Naive thymus-derived CD8-positive, alpha-beta T cell (primary cell): Measurements from ENCODE around the gene CIAO3. TPM values are rescaled to one million over a fixed set of nuclear protein-coding genes. Genes with fewer than 3 reads are reported as not detected.
A peak's percentile ranks its signal among the peaks of the same experiment; 100 is the strongest.
"Not testable (repeated sequence)": the region's sequence is repeated elsewhere in the genome, so short reads cannot be mapped to it uniquely, and the experiment has no call there.

Experiments
- ATAC-seq, 2 donors: fragments of 150-1000 bp; cut with Tn5 transposase in 1 of 2; sonication (Bioruptor Pico), chemical (Tn5 transposase) in 1 of 2; 1 replicate in 1 of 2; 2 replicates in 1 of 2; pipeline ENCODE4 v1.10.0; 2021; ENCODE audit warnings: mild to moderate bottlenecking in 2 of 2, moderate library complexity in 2 of 2
- POLR2A ChIA-PET: fragments of 350-600 bp; sonication (Branson Sonifier 250); formaldehyde crosslinking; loops from one replicate; lab custom pipeline; 2021; ENCODE audit warnings: antibody characterized with exemption; lab: Charles Lee
- DNase-seq, 10 donors: peaks; one replicate each; pipeline versions ENCODE4 v3.0.0 to v3.0.0-alpha.2; 2020 to 2022
- H3K27ac Mint-ChIP-seq, 10 donors: one replicate each; pipeline ENCODE4 v1.8.0; 2020 to 2022; ENCODE audit warnings: mild to moderate bottlenecking in 10 of 10, mixed read lengths in 10 of 10, moderate library complexity in 4 of 10, inconsistent platforms in 1 of 10
- H3K27me3 Mint-ChIP-seq, 5 donors: one replicate each; pipeline ENCODE4 v1.8.0; 2021 to 2022; ENCODE audit warnings: mixed read lengths in 5 of 5
- H3K36me3 Mint-ChIP-seq, 3 donors: one replicate each; pipeline ENCODE4 v1.8.0; 2020 to 2022; ENCODE audit warnings: mixed read lengths in 3 of 3, mild to moderate bottlenecking in 2 of 3, inconsistent platforms in 1 of 3
- H3K4me1 Mint-ChIP-seq, 4 donors: one replicate each; pipeline ENCODE4 v1.8.0; 2021 to 2022; ENCODE audit warnings: mixed read lengths in 4 of 4
- H3K4me3 Mint-ChIP-seq, 10 donors: one replicate each; pipeline ENCODE4 v1.8.0; 2020 to 2022; ENCODE audit warnings: mild to moderate bottlenecking in 10 of 10, mixed read lengths in 10 of 10, moderate library complexity in 6 of 10, inconsistent platforms in 1 of 10
- H3K9me3 Mint-ChIP-seq, 9 donors: one replicate each; pipeline ENCODE4 v1.8.0; 2020 to 2022; ENCODE audit warnings: mixed read lengths in 9 of 9, mild to moderate bottlenecking in 3 of 9, inconsistent platforms in 1 of 9, moderate library complexity in 1 of 9
- polyA plus RNA-seq, 3 donors: library from polyadenylated mRNA; unstranded; fragments of 300-500 nt; fragmentation: Illumina TruSeq; gene quantifications; one replicate each; pipeline ENCODE4 v1.2.3, GENCODE V29; 2021
- total RNA-seq, 8 experiments: library from RNA in 2 of 8; stranded (reverse) in 2 of 8; gene quantifications; one replicate each; pipeline ENCODE4 v1.2.3 and lab custom pipeline; 2021 to 2026

The CIAO3 gene
- total and polyA plus RNA-seq, 5 experiments from 2014 or later, result 13.7 to 56.4 (median 25.7) TPM

GRCh38 chr16:750485-750884 is 9.7 kb upstream of the CIAO3 start:
- Mint-ChIP-seq H3K9me3 (no peaks in the 10 kb centered on the region), H3K4me1 (peaks cover 0 to 6% (median 3%) of the 10 kb centered on the region in 4 donors), H3K36me3 (no peaks in the 10 kb centered on the region), H3K27ac (no peak overlapping the region), H3K27me3 (no peaks in the 10 kb centered on the region), H3K4me3 (no peak overlapping the region)
- ATAC-seq, result no peak
- DNase-seq, result no peak
- POLR2A ChIA-PET, result interaction anchor here (0.5 kb wide), 1 partner anchor 238 kb away, joined by 3 read pairs; no protein-coding TSS in a partner anchor

- POLR2A ChIA-PET, result no interaction called here
These were observed 8.2 kb upstream of the CIAO3 start for GRCh38 chr16:749010-749409.

GRCh38 chr16:747978-748746 is 7.4 kb upstream of the CIAO3 start:
- POLR2A ChIA-PET, result no interaction called here
- no peak overlapping the region for H3K27ac Mint-ChIP-seq

More at GRCh38 chr16:749010-749409, 8.2 kb upstream of the CIAO3 start:
- no peak overlapping the region for H3K27ac Mint-ChIP-seq
- H3K27me3 Mint-ChIP-seq, result no peaks in the 10 kb centered on the region
- H3K36me3 Mint-ChIP-seq, result no peaks in the 10 kb centered on the region
- ATAC-seq, result no peak
- no peak overlapping the region for H3K4me3 Mint-ChIP-seq
- peaks cover 0 to 2% (median 0%) of the 10 kb centered on the region in 4 donors for H3K4me1 Mint-ChIP-seq
- no peak for DNase-seq
- no peaks in the 10 kb centered on the region for H3K9me3 Mint-ChIP-seq

GRCh38 chr16:746637-747036 is 5.8 kb upstream of the CIAO3 start:
- ATAC-seq (no peak), DNase-seq (no peak)
- Mint-ChIP-seq H3K27me3 (no peaks in the 10 kb centered on the region), H3K4me3 (no peak overlapping the region), H3K9me3 (no peaks in the 10 kb centered on the region), H3K27ac (no peak overlapping the region), H3K4me1 (peaks cover 0 to 2% (median 0%) of the 10 kb centered on the region in 4 donors), H3K36me3 (no peaks in the 10 kb centered on the region)
- POLR2A ChIA-PET, result no interaction called here

More at GRCh38 chr16:747978-748746, 7.4 kb upstream of the CIAO3 start:
- no peak for ATAC-seq
- Mint-ChIP-seq H3K9me3 (no peaks in the 10 kb centered on the region), H3K4me3 (no peak overlapping the region), H3K4me1 (peaks cover 0 to 2% (median 0%) of the 10 kb centered on the region in 4 donors), H3K27me3 (no peaks in the 10 kb centered on the region), H3K36me3 (no peaks in the 10 kb centered on the region)
- DNase-seq, result no peak

GRCh38 chr16:745739-746138 is 4.9 kb upstream of the CIAO3 start:
- Mint-ChIP-seq H3K27me3 (no peaks in the 10 kb centered on the region), H3K4me3 (no peak overlapping the region), H3K36me3 (no peaks in the 10 kb centered on the region), H3K4me1 (peaks cover 0 to 2% (median under 1%) of the 10 kb centered on the region in 4 donors), H3K27ac (no peak overlapping the region), H3K9me3 (no peaks in the 10 kb centered on the region)
- POLR2A ChIA-PET, result interaction anchor here (1.1 to 23.0 kb wide), 2 partner anchors 15 to 29 kb away, joined by 4 to 411 read pairs; partner anchors contain the start of genes ANTKMT, CCDC78, HAGHL and METRN
- ATAC-seq (no peak), DNase-seq (no peak)

- DNase-seq, result no peak
- no peak overlapping the region for H3K4me3 Mint-ChIP-seq
These were observed 3.1 kb upstream of the CIAO3 start for GRCh38 chr16:743794-744500.

GRCh38 chr16:742894-743293 is 2.1 kb upstream of the CIAO3 start:
- H3K27me3 Mint-ChIP-seq, H3K36me3 Mint-ChIP-seq, H3K9me3 Mint-ChIP-seq, ATAC-seq, DNase-seq: not testable (repeated sequence)
- peak overlapping the region in 2 of 10 donors; percentile 2 to 4 for H3K4me3 Mint-ChIP-seq
- H3K27ac Mint-ChIP-seq, result peak overlapping the region in 1 of 10 donors; percentile 65
- POLR2A ChIA-PET, result interaction anchor here (0.7 to 23.0 kb wide), 2 partner anchors 13 to 26 kb away, joined by 3 to 411 read pairs; partner anchors contain the start of genes ANTKMT, CCDC78, HAGHL and METRN
- H3K4me1 Mint-ChIP-seq, result peaks cover 0 to 17% (median 7%) of the 10 kb centered on the region in 4 donors

More at GRCh38 chr16:743794-744500, 3.1 kb upstream of the CIAO3 start:
- H3K4me1 Mint-ChIP-seq, result peaks cover 0 to 14% (median 6%) of the 10 kb centered on the region in 4 donors
- no peaks in the 10 kb centered on the region for H3K9me3 Mint-ChIP-seq
- no peaks in the 10 kb centered on the region for H3K36me3 Mint-ChIP-seq
- H3K27me3 Mint-ChIP-seq, result no peaks in the 10 kb centered on the region
- peak overlapping the region in 1 of 10 donors; percentile 41 for H3K27ac Mint-ChIP-seq
- ATAC-seq, result no peak
- POLR2A ChIA-PET, result interaction anchor here (0.5 to 23.0 kb wide), 3 partner anchors 27 to 681 kb away, joined by 4 to 411 read pairs (median 4); partner anchors contain the start of genes ANTKMT, CCDC78, HAGHL and METRN

- ATAC-seq, result no peak
- H3K27me3 Mint-ChIP-seq, result no peaks in the 10 kb centered on the region
- H3K9me3 Mint-ChIP-seq, result no peaks in the 10 kb centered on the region
- peaks cover 0 to 19% (median 9%) of the 10 kb centered on the region in 4 donors for H3K4me1 Mint-ChIP-seq
- H3K36me3 Mint-ChIP-seq, result peaks cover 0 to 6% (median 0%) of the 10 kb centered on the region in 3 donors
- peak overlapping the region; percentile 61 to 80 (median 72) for H3K4me3 Mint-ChIP-seq
- DNase-seq, result no peak
- H3K27ac Mint-ChIP-seq, result peak overlapping the region in 3 of 10 donors; percentile 11 to 55 (median 43)
- POLR2A ChIA-PET, result interaction anchor here (1.0 to 23.0 kb wide), 2 partner anchors 25 to 54 kb away, joined by 3 to 411 read pairs; partner anchors contain the start of genes ANTKMT, CCDC78, HAGHL and METRN
These were observed 1.3 kb upstream of the CIAO3 start for GRCh38 chr16:741986-742629.

- POLR2A ChIA-PET, result interaction anchor here (1.0 to 23.0 kb wide), 5 partner anchors 10 to 50 kb away, joined by 3 to 411 read pairs (median 11); partner anchors contain the start of genes ANTKMT, CCDC78, HAGHL and METRN
These were observed 386 bp downstream of the CIAO3 start for GRCh38 chr16:740459-740763.

GRCh38 chr16:739560-740458 is 988 bp downstream of the CIAO3 start:
- POLR2A ChIA-PET, result interaction anchor here (1.0 to 23.0 kb wide), 6 partner anchors 10 to 72 kb away, joined by 3 to 411 read pairs (median 8); partner anchors contain the start of genes ANTKMT, CCDC78, HAGHL and METRN
- Mint-ChIP-seq H3K36me3 (peaks cover 0 to 23% (median 2%) of the 10 kb centered on the region in 3 donors), H3K4me1 (peaks cover 0 to 19% (median 8%) of the 10 kb centered on the region in 4 donors), H3K4me3 (peak overlapping the region; percentile 47 to 85 (median 74)), H3K27ac (peak overlapping the region in 6 of 10 donors; percentile 43 to 80 (median 68)), H3K27me3 (no peaks in the 10 kb centered on the region), H3K9me3 (no peaks in the 10 kb centered on the region)
- ATAC-seq, result no peak
- DNase-seq, result no peak

More at GRCh38 chr16:740459-740763, 386 bp downstream of the CIAO3 start:
- H3K27ac Mint-ChIP-seq, result peak overlapping the region in 7 of 10 donors; percentile 43 to 82 (median 60)
- ATAC-seq, result peak; percentile 15 to 21
- H3K36me3 Mint-ChIP-seq, result peaks cover 0 to 19% (median 2%) of the 10 kb centered on the region in 3 donors
- H3K4me3 Mint-ChIP-seq, result peak overlapping the region; percentile 41 to 85 (median 75)
- H3K4me1 Mint-ChIP-seq, result peaks cover 0 to 19% (median 8%) of the 10 kb centered on the region in 4 donors
- H3K9me3 Mint-ChIP-seq, result no peaks in the 10 kb centered on the region
- DNase-seq, result no peak
- H3K27me3 Mint-ChIP-seq, result no peaks in the 10 kb centered on the region

GRCh38 chr16:736936-737481 is 3.8 kb downstream of the CIAO3 start:
- Mint-ChIP-seq H3K4me1 (peaks cover 0 to 19% (median 8%) of the 10 kb centered on the region in 4 donors), H3K36me3 (peaks cover 0 to 34% (median 2%) of the 10 kb centered on the region in 3 donors), H3K27ac (no peak overlapping the region), H3K9me3 (no peaks in the 10 kb centered on the region), H3K4me3 (no peak overlapping the region), H3K27me3 (no peaks in the 10 kb centered on the region)
- ATAC-seq (no peak), DNase-seq (no peak)
- POLR2A ChIA-PET, result interaction anchor here (23.0 kb wide), 1 partner anchor 20 kb away, joined by 411 read pairs; the partner anchor contains the start of genes ANTKMT, CCDC78, HAGHL and METRN
